Endothelial cell of umbilical vein (primary cell): Measurements from ENCODE around the gene SGCD. TPM values are rescaled to one million over a fixed set of nuclear protein-coding genes. Genes with fewer than 3 reads are reported as not detected.

Experiments
- BruUV-seq: library from RNA; stranded (reverse); fragments of 400-500 nt; replicated peaks from 2 replicates; lab custom pipeline; 2021; lab: Mats Ljungman, UMichigan
- CTCF ChIA-PET: fragments of 300-600, 350-600 bp; sonication (Branson Sonifier 250); formaldehyde crosslinking; loops from one replicate; lab custom pipeline; 2021; ENCODE audit warnings: antibody characterized with exemption, inconsistent platforms; lab: Charles Lee
- POLR2A ChIA-PET: fragments of 300-600, 350-600 bp; sonication (Branson Sonifier 250); formaldehyde crosslinking; loops from one replicate; lab custom pipeline; 2021; ENCODE audit warnings: antibody characterized with exemption, inconsistent platforms; lab: Charles Lee
- DNase-seq: peaks from one replicate; pipeline ENCODE4 v3.0.0-alpha.2; 2011; ENCODE audit warnings: low read depth, low spot score
- FAIRE-seq: peaks from 2 replicates; lab custom pipeline; 2011; peaks lifted over from hg19 to GRCh38; lab: Jason Lieb, UNC
- H2AFZ ChIP-seq: 2 replicates; pipeline ENCODE4 v1.6.0; 2012; ENCODE audit warnings: low read depth, low read length, control low read depth, inconsistent platforms
- H3K27ac ChIP-seq: 2 replicates; pipeline ENCODE4 v1.5.1; 2011; ENCODE audit warnings: low read depth, mild to moderate bottlenecking, control low read depth, low read length, moderate library complexity; ENCODE audit not compliant: insufficient read depth
- H3K27me3 ChIP-seq, 2 experiments: 2 replicates each; pipeline versions ENCODE4 v1.6.0 to v1.6.1; 2011; ENCODE audit warnings: low read length in 2 of 2, mixed read lengths in 1 of 2; ENCODE audit not compliant: control insufficient read depth in 2 of 2, insufficient read depth in 2 of 2
- H3K36me3 ChIP-seq, 2 experiments: 2 replicates in 1 of 2; 3 replicates in 1 of 2; pipeline ENCODE4 v1.5.1; 2011; ENCODE audit warnings: low read length in 2 of 2, mild to moderate bottlenecking in 1 of 2, moderate library complexity in 1 of 2; ENCODE audit not compliant: control insufficient read depth in 2 of 2, insufficient read depth in 2 of 2; ENCODE audit errors: extremely low read depth in 1 of 2
- H3K4me1 ChIP-seq: 3 replicates; pipeline ENCODE4 v1.5.1; 2011; ENCODE audit warnings: mild to moderate bottlenecking, low read length; ENCODE audit not compliant: control insufficient read depth, insufficient read depth; ENCODE audit errors: extremely low read depth
- H3K4me2 ChIP-seq: 2 replicates; pipeline ENCODE4 v1.6.1; 2011; ENCODE audit warnings: low read length, control low read depth, mixed read lengths; ENCODE audit not compliant: insufficient read depth
- H3K4me3 ChIP-seq, 3 experiments: fragments of 200-600 bp in 1 of 3; sonication (generic), shearing (Covaris generic) in 1 of 3; replicated peaks in 1 of 3; 2 replicates each; pipeline ENCODE4 v1.5.1; 2011 to 2016; ENCODE audit warnings: control low read depth in 3 of 3, low read length in 3 of 3, mild to moderate bottlenecking in 2 of 3, inconsistent platforms in 1 of 3, low read depth in 1 of 3, moderate library complexity in 1 of 3; ENCODE audit not compliant: insufficient read depth in 1 of 3
- H3K79me2 ChIP-seq: 2 replicates; pipeline ENCODE4 v1.6.0; 2012; ENCODE audit warnings: low read length, inconsistent platforms; ENCODE audit not compliant: control insufficient read depth, insufficient read depth
- H3K9ac ChIP-seq: replicated peaks from 2 replicates; pipeline ENCODE3; 2011; ENCODE audit warnings: low read length, control low read depth; ENCODE audit not compliant: insufficient read depth; ENCODE audit errors: extremely low read depth
- H3K9me1 ChIP-seq: replicated peaks from 3 replicates; pipeline ENCODE4 v1.6.0; 2011; ENCODE audit warnings: mild to moderate bottlenecking, low read length; ENCODE audit not compliant: control insufficient read depth, insufficient read depth; ENCODE audit errors: extremely low read depth
- H3K9me3 ChIP-seq: replicated peaks from 2 replicates; pipeline ENCODE4 v1.5.1; 2012; ENCODE audit warnings: low read length, inconsistent platforms; ENCODE audit not compliant: control insufficient read depth, insufficient read depth
- H4K20me1 ChIP-seq: replicated peaks from 2 replicates; pipeline ENCODE3; 2011; ENCODE audit warnings: mild to moderate bottlenecking, low read length; ENCODE audit not compliant: control insufficient read depth, insufficient read depth; ENCODE audit errors: extremely low read depth
- CTCF ChIP-seq, 2 donors: IDR thresholded peaks; 1 replicate in 1 of 2; 2 replicates in 1 of 2; pipeline ENCODE4 v1.5.1; 2011; ENCODE audit warnings: low read length in 2 of 2, mild to moderate bottlenecking in 2 of 2, moderate library complexity in 2 of 2, control low read depth in 1 of 2, inconsistent platforms in 1 of 2, low read depth in 1 of 2; ENCODE audit not compliant: insufficient read depth in 1 of 2; ENCODE audit errors: extremely low read depth in 1 of 2
- EZH2 ChIP-seq: IDR thresholded peaks from 2 replicates; pipeline ENCODE4 v1.6.1; 2012; ENCODE audit warnings: borderline replicate concordance, low read depth, mild to moderate bottlenecking, moderate library complexity, low read length, inconsistent platforms; ENCODE audit not compliant: severe bottlenecking
- FOS ChIP-seq: IDR thresholded peaks from 2 replicates; pipeline ENCODE4 v1.6.1; 2011; ENCODE audit warnings: mild to moderate bottlenecking, low read length, moderate library complexity, borderline replicate concordance; ENCODE audit not compliant: insufficient read depth
- GATA2 ChIP-seq: IDR thresholded peaks from 2 replicates; pipeline ENCODE4 v1.7.0; 2011; ENCODE audit warnings: low read depth, mild to moderate bottlenecking, moderate library complexity, mixed read lengths, low read length; ENCODE audit not compliant: insufficient read length, insufficient read depth
- JUN ChIP-seq: IDR thresholded peaks from 2 replicates; pipeline ENCODE4 v1.6.1; 2011; ENCODE audit warnings: borderline replicate concordance, low read depth; ENCODE audit not compliant: insufficient read length, insufficient read depth
- MYC ChIP-seq: IDR thresholded peaks from one replicate; pipeline ENCODE4 v1.6.1; 2011; ENCODE audit warnings: mild to moderate bottlenecking, low read depth, low read length
- POLR2A ChIP-seq: IDR thresholded peaks from 2 replicates; pipeline ENCODE4 v1.6.1; 2012; ENCODE audit warnings: low read depth, mild to moderate bottlenecking, control low read depth, low read length
- POLR2AphosphoS5 ChIP-seq: IDR thresholded peaks from 2 replicates; pipeline ENCODE4 v1.6.1; 2012; ENCODE audit warnings: low read depth, mild to moderate bottlenecking, control low read depth, low read length, moderate library complexity; ENCODE audit not compliant: insufficient read depth
- dilution Hi-C: fragments of 300-500 bp; cut with MboI; formaldehyde crosslinking; loops from one replicate; pipeline ENCODE4 v1.15.0; 2019; ENCODE audit warnings: low sequenced_read_pairs; ENCODE audit not compliant: extremely low pct_ligation_motif_present
- intact Hi-C: fragments of 100-400 bp; cut with micrococcal nuclease; formaldehyde crosslinking; loops from one replicate; pipeline ENCODE4 v1.10.0; 2022
- polyA plus RNA-seq, 4 experiments: library from polyadenylated mRNA; depleted of rRNA in 3 of 4; stranded (reverse) in 3 of 4; unstranded in 1 of 4; fragments of >200 nt; gene quantifications; 2 replicates each; pipeline versions ENCODE4 v1.2.1 to v1.2.3, GENCODE V29; 2011 to 2012; ENCODE audit warnings: missing spikeins in 1 of 4
- total RNA-seq: library from RNA; stranded (reverse); gene quantifications from 2 replicates; pipeline ENCODE4 v1.2.3, GENCODE V29; 2021
- TF ChIP-seq, protein P1 (sequence below): IDR thresholded peaks from 2 replicates; pipeline ENCODE4 v1.6.1; 2011; ENCODE audit not compliant: insufficient read depth, insufficient read length

The SGCD gene
- total and polyA plus RNA-seq, 2 donors (not counting 3 experiments of a cell fraction or from before 2014, with no cell fraction given): not detected

DNA sequence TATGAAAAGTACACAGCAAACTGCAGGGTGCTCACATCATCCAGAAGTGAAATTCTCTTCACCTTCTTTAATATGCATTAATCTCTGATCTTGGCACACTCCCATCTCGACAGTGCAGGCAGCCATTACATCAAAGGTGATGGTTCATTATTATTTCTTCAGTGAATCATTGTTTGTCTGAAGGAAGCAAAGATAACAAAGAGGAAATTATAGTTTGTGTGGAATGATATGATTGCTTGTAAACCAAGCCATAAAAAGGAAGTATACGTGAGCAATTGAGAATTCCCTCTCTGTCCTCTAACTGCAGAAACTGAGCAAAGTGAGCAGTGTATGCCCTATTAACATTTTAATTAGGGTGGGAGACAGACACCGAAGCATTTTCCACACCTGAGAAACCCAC lies 351.5 kb downstream of the SGCD start:
- Histone ChIP-seq H3K36me3 (no peaks in the 10 kb centered on the region), H3K27me3 (no peaks in the 10 kb centered on the region), H2AFZ (no peak overlapping the region), H4K20me1 (no peaks in the 10 kb centered on the region), H3K9me3 (no peaks in the 10 kb centered on the region), H3K9me1 (no peaks in the 10 kb centered on the region), H3K4me2 (no peak overlapping the region), H3K27ac (no peak overlapping the region), H3K79me2 (no peaks in the 10 kb centered on the region), H3K9ac (no peak overlapping the region), H3K4me1 (no peaks in the 10 kb centered on the region), H3K4me3 (no peak overlapping the region)
- DNase-seq: no peak
- ChIA-PET POLR2A (no interaction called here), CTCF (no interaction called here)
- dilution Hi-C loops: no loop called here
- TF ChIP-seq, protein P1, sequence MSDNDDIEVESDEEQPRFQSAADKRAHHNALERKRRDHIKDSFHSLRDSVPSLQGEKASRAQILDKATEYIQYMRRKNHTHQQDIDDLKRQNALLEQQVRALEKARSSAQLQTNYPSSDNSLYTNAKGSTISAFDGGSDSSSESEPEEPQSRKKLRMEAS: no peak
- TF ChIP-seq CTCF (IDR thresholded peaks at IDR 0.05; ENCODE audit: extremely low read depth in 1 of 2, insufficient read depth in 1 of 2, low read depth in 1 of 2, low read length in 2 of 2) (no peak), EZH2 (no peak)
- no peak for FAIRE-seq
- no TSS peak for BruUV-seq
- intact Hi-C loops: no loop called here

- Histone ChIP-seq H4K20me1 (no peaks in the 10 kb centered on the region), H3K9me3 (peaks cover 2% of the 10 kb centered on the region), H3K36me3 (no peaks in the 10 kb centered on the region), H3K9me1 (no peaks in the 10 kb centered on the region), H2AFZ (no peak overlapping the region), H3K4me3 (no peak overlapping the region), H3K79me2 (no peaks in the 10 kb centered on the region), H3K4me1 (no peaks in the 10 kb centered on the region), H3K27me3 (no peaks in the 10 kb centered on the region), H3K27ac (no peak overlapping the region), H3K4me2 (no peak overlapping the region), H3K9ac (no peak overlapping the region)
- DNase-seq (no peak), FAIRE-seq (no peak)
- dilution Hi-C loops (no loop called here), intact Hi-C loops (no loop called here)
- no TSS peak for BruUV-seq
- POLR2A ChIA-PET: no interaction called here
- CTCF ChIA-PET: no interaction called here
- TF ChIP-seq POLR2A: no peak
- TF ChIP-seq, protein P1: no peak
- no peak for TF ChIP-seq JUN
- no peak for TF ChIP-seq CTCF (IDR thresholded peaks at IDR 0.05; ENCODE audit: extremely low read depth in 1 of 2, insufficient read depth in 1 of 2, low read depth in 1 of 2, low read length in 2 of 2)
- TF ChIP-seq GATA2: no peak
- no peak for TF ChIP-seq MYC
- no peak for TF ChIP-seq FOS
- no peak for TF ChIP-seq POLR2AphosphoS5
- TF ChIP-seq EZH2: no peak
Observed at GRCh38 chr5:156680831-156681230, 353.9 kb downstream of the SGCD start.
